ENCODE data around the gene RABGAP1L.

The RABGAP1L gene

GRCh38 chr1:174742805-174743653, 583.7 kb downstream of the RABGAP1L start:
- Histone ChIP-seq H3K27me3 (ENCODE audit: low read depth, low read length) (no peaks in the 10 kb centered on the region), H2AFZ (ENCODE audit: low read depth, low read length) (no peak overlapping the region), H3K9me3 (ENCODE audit: insufficient read depth, low read length) (no peaks in the 10 kb centered on the region), H3K4me2 (ENCODE audit: low read length) (no peak overlapping the region), H3K4me3 (ENCODE audit: low read length) (no peak overlapping the region), H3K79me2 (ENCODE audit: low read length) (no peaks in the 10 kb centered on the region), H3K36me3 (replicated peaks; ENCODE audit: low read depth, low read length) (no peaks in the 10 kb centered on the region), H3K4me1 (ENCODE audit: low read length) (no peaks in the 10 kb centered on the region), H3K9ac (ENCODE audit: low read length) (no peak overlapping the region), H4K20me1 (ENCODE audit: insufficient read depth, low read length) (no peaks in the 10 kb centered on the region), H3K27ac (ENCODE audit: low read length) (no peak overlapping the region)
- TF ChIP-seq CTCF (IDR thresholded peaks at IDR 0.05; ENCODE audit: low read depth, low read length): no peak
- TF ChIP-seq EZH2phosphoT487 (IDR thresholded peaks at IDR 0.05; ENCODE audit: low read depth): no peak

GRCh38 chr1:174743654-174744561, 584.6 kb downstream of the RABGAP1L start:
- no peaks in the 10 kb centered on the region for H3K9me3 ChIP-seq (ENCODE audit: insufficient read depth, low read length)
- no peaks in the 10 kb centered on the region for H3K27me3 ChIP-seq (ENCODE audit: low read depth, low read length)
- H2AFZ ChIP-seq (ENCODE audit: low read depth, low read length): no peak overlapping the region
- H3K4me3 ChIP-seq (ENCODE audit: low read length): no peak overlapping the region
- no peaks in the 10 kb centered on the region for H3K36me3 ChIP-seq (replicated peaks; ENCODE audit: low read depth, low read length)
- H3K27ac ChIP-seq (ENCODE audit: low read length): no peak overlapping the region
- H3K4me1 ChIP-seq (ENCODE audit: low read length): no peaks in the 10 kb centered on the region
- no peaks in the 10 kb centered on the region for H4K20me1 ChIP-seq (ENCODE audit: insufficient read depth, low read length)
- TF ChIP-seq EZH2phosphoT487 (IDR thresholded peaks at IDR 0.05; ENCODE audit: low read depth): no peak
- peak; percentile 71 for TF ChIP-seq CTCF (IDR thresholded peaks at IDR 0.05; ENCODE audit: low read depth, low read length)
- H3K79me2 ChIP-seq (ENCODE audit: low read length): no peaks in the 10 kb centered on the region
- H3K9ac ChIP-seq (ENCODE audit: low read length): no peak overlapping the region
- no peak overlapping the region for H3K4me2 ChIP-seq (ENCODE audit: low read length)

GRCh38 chr1:174744886-174745285, 585.6 kb downstream of the RABGAP1L start:
- Histone ChIP-seq H3K27ac (ENCODE audit: low read length) (no peak overlapping the region), H3K27me3 (ENCODE audit: low read depth, low read length) (no peaks in the 10 kb centered on the region), H3K79me2 (ENCODE audit: low read length) (no peaks in the 10 kb centered on the region), H4K20me1 (ENCODE audit: insufficient read depth, low read length) (no peaks in the 10 kb centered on the region), H3K4me3 (ENCODE audit: low read length) (no peak overlapping the region), H3K9me3 (ENCODE audit: insufficient read depth, low read length) (no peaks in the 10 kb centered on the region), H3K4me1 (ENCODE audit: low read length) (no peaks in the 10 kb centered on the region), H3K4me2 (ENCODE audit: low read length) (no peak overlapping the region), H2AFZ (ENCODE audit: low read depth, low read length) (no peak overlapping the region), H3K9ac (ENCODE audit: low read length) (no peak overlapping the region), H3K36me3 (replicated peaks; ENCODE audit: low read depth, low read length) (no peaks in the 10 kb centered on the region)
- TF ChIP-seq CTCF (IDR thresholded peaks at IDR 0.05; ENCODE audit: low read depth, low read length) (no peak), EZH2phosphoT487 (IDR thresholded peaks at IDR 0.05; ENCODE audit: low read depth) (no peak)
